Measurements from ENCODE around the gene GHITM. TPM values are rescaled to one million over a fixed set of nuclear protein-coding genes. Genes with fewer than 3 reads are reported as not detected.

Gene GHITM
- total and polyA plus RNA-seq, 2 of the 4 experiments (the other 2 are of a cell fraction), result 103 to 185 TPM

GRCh38 chr10:84185526-84186175 lies 46.3 kb downstream of the GHITM start:
- Histone ChIP-seq H3K4me3 (ENCODE audit: insufficient read depth, low read depth, low read length) (no peak overlapping the region), H2BK15ac (ENCODE audit: low read depth, low read length) (no peak overlapping the region), H2BK5ac (ENCODE audit: low read depth, low read length, poor library complexity, severe bottlenecking) (no peak overlapping the region), H3K56ac (ENCODE audit: extremely low read depth, insufficient read depth, low read length) (no peak overlapping the region), H2BK20ac (ENCODE audit: low read depth, low read length) (no peak overlapping the region), H2AK9ac (replicated peaks; ENCODE audit: low read depth, low read length, poor library complexity) (no peak overlapping the region), H2AK5ac (ENCODE audit: low read depth, low read length) (no peak overlapping the region), H4K5ac (ENCODE audit: low read depth, low read length) (no peak overlapping the region), H3K4me1 (ENCODE audit: control insufficient read depth, insufficient read depth, low read length) (no peaks in the 10 kb centered on the region), H2BK120ac (ENCODE audit: low read depth, low read length) (no peak overlapping the region), H2AFZ (replicated peaks; ENCODE audit: low read length, poor library complexity) (no peak overlapping the region), H3K27me3 (ENCODE audit: control insufficient read depth, insufficient read depth, low read length) (no peaks in the 10 kb centered on the region; the same call in 1 of the 2 replicates), H3K9ac (ENCODE audit: low read depth, low read length) (no peak overlapping the region), H3K23ac (ENCODE audit: low read depth, low read length) (no peak overlapping the region), H3K9me3 (ENCODE audit: control insufficient read depth, insufficient read depth, low read length) (no peaks in the 10 kb centered on the region), H3K36me3 (ENCODE audit: control insufficient read depth, insufficient read depth, low read length) (no peaks in the 10 kb centered on the region), H3K18ac (ENCODE audit: low read depth, low read length) (no peak overlapping the region), H3K79me1 (ENCODE audit: low read depth in 1 of 2, low read length in 2 of 2) (no peaks in the 10 kb centered on the region), H3K27ac (ENCODE audit: insufficient read depth, low read length) (no peak overlapping the region), H4K20me1 (ENCODE audit: insufficient read depth, low read length) (no peaks in the 10 kb centered on the region), H3K14ac (replicated peaks; ENCODE audit: low read depth, low read length) (no peak overlapping the region), H4K91ac (ENCODE audit: insufficient read depth, low read depth, low read length) (no peak overlapping the region), H3K4ac (ENCODE audit: low read depth, low read length) (no peak overlapping the region), H3K9me1 (ENCODE audit: insufficient read depth, low read length) (peaks cover 8% of the 10 kb centered on the region), H4K8ac (ENCODE audit: low read depth in 2 of 2, low read length in 2 of 2) (no peak overlapping the region), H3K4me2 (ENCODE audit: low read depth, low read length) (no peak overlapping the region)
- dilution Hi-C loops (cut with HindIII; ENCODE audit: low sequenced_read_pairs, unreplicated experiment) (no loop called here), in situ Hi-C loops (cut with MboI; ENCODE audit: low sequenced_read_pairs) (no loop called here), intact Hi-C loops (cut with micrococcal nuclease) (no loop called here)
- whole genome bisulfite sequencing, 2 experiments (ENCODE audit: extremely low coverage in 2 of 2, insufficient read length in 1 of 2), result 80% methylated on average over 1 of the region's 11 CpGs; no CpG with 5 or more reads in 1 of the 2 experiments
- POLR2A ChIA-PET (ENCODE audit: unreplicated experiment), result no interaction called here
- TF ChIP-seq NFE2L2 (IDR thresholded peaks at IDR 0.05; ENCODE audit: low read depth, low read length), result no peak
- no peak for TF ChIP-seq MAZ (IDR thresholded peaks at IDR 0.05; ENCODE audit: borderline replicate concordance, low read depth, low read length)
- no peak for TF ChIP-seq FOS (IDR thresholded peaks at IDR 0.05; ENCODE audit: low read depth, low read length)
- TF ChIP-seq CEBPB (IDR thresholded peaks at IDR 0.05; ENCODE audit: low read depth, low read length), result no peak
- no peak for TF ChIP-seq ELK1 (IDR thresholded peaks at IDR 0.05; ENCODE audit: borderline replicate concordance, low read depth, low read length)
- no peak for TF ChIP-seq SMC3 (IDR thresholded peaks at IDR 0.05; ENCODE audit: low read depth, low read length)
- TF ChIP-seq MAFK (IDR thresholded peaks at IDR 0.05; ENCODE audit: low read depth, low read length), result no peak
- ATAC-seq (ENCODE audit: low read depth) (no peak), DNase-seq (no peak)
- CTCF ChIA-PET, result no interaction called here
- no TSS peak for BruUV-seq (replicated peaks)
